SK-N-DZ (cell line): ENCODE measurements around the gene ZCCHC7.
"Not testable (repeated sequence)": the region's sequence is repeated elsewhere in the genome, so short reads cannot be mapped to it uniquely, and the experiment has no call there.

Experiments used
- DNase-seq: peaks from one replicate; pipeline ENCODE4 v3.0.0-alpha.2; 2015; ENCODE audit warnings: low spot score

ZCCHC7 gene

GRCh38 chr9:37293664-37294524, 173.5 kb downstream of the ZCCHC7 start:
- DNase-seq, result no peak

GRCh38 chr9:37295178-37295577, 174.8 kb downstream of the ZCCHC7 start:
- no peak for DNase-seq

GRCh38 chr9:37295796-37296195, 175.4 kb downstream of the ZCCHC7 start:
- no peak for DNase-seq

GRCh38 chr9:37297592-37297991, 177.2 kb downstream of the ZCCHC7 start:
- no peak for DNase-seq

GRCh38 chr9:37300620-37301019, 180.2 kb downstream of the ZCCHC7 start:
- no peak for DNase-seq

GRCh38 chr9:37301042-37301853, 180.9 kb downstream of the ZCCHC7 start:
- DNase-seq, result no peak

- DNase-seq, result no peak
Observed at GRCh38 chr9:37301854-37302172, 181.4 kb downstream of the ZCCHC7 start.

- no peak for DNase-seq
Observed at GRCh38 chr9:37302277-37302676, 181.9 kb downstream of the ZCCHC7 start.

- DNase-seq, result not testable (repeated sequence)
Observed at GRCh38 chr9:37303272-37303671, 182.9 kb downstream of the ZCCHC7 start.

- no peak for DNase-seq
Observed at GRCh38 chr9:37309136-37309535, 188.8 kb downstream of the ZCCHC7 start.

GRCh38 chr9:37311938-37312708, 191.7 kb downstream of the ZCCHC7 start:
- no peak for DNase-seq

- peak; percentile 41 for DNase-seq
Observed at GRCh38 chr9:37324261-37324683, 203.9 kb downstream of the ZCCHC7 start.

- DNase-seq, result no peak
Observed at GRCh38 chr9:37324691-37325490, 204.5 kb downstream of the ZCCHC7 start.

GRCh38 chr9:37325778-37326177, 205.4 kb downstream of the ZCCHC7 start:
- no peak for DNase-seq

GRCh38 chr9:37327553-37327952, 207.2 kb downstream of the ZCCHC7 start:
- DNase-seq, result peak; percentile 29

- DNase-seq, result no peak
Observed at GRCh38 chr9:37328556-37329227, 208.3 kb downstream of the ZCCHC7 start.

GRCh38 chr9:37329576-37329975, 209.2 kb downstream of the ZCCHC7 start:
- peak; percentile 21 for DNase-seq

GRCh38 chr9:37331871-37332270, 211.5 kb downstream of the ZCCHC7 start:
- DNase-seq, result no peak

- no peak for DNase-seq
Observed at GRCh38 chr9:37332578-37332977, 212.2 kb downstream of the ZCCHC7 start.

GRCh38 chr9:37333288-37333687, 212.9 kb downstream of the ZCCHC7 start:
- no peak for DNase-seq

- DNase-seq, result no peak
Observed at GRCh38 chr9:37335238-37335637, 214.9 kb downstream of the ZCCHC7 start.
